Measurements from ENCODE around the gene SMIM11. TPM values are rescaled to one million over a fixed set of nuclear protein-coding genes. Genes with fewer than 3 reads are reported as not detected.

SMIM11 gene
- total and polyA plus RNA-seq, 2 of the 4 experiments (the other 2 are of a cell fraction): 3.6 to 8.8 TPM

- TF ChIP-seq BHLHE40 (IDR thresholded peaks at IDR 0.05; ENCODE audit: low read depth, low read length): no peak
Observed at GRCh38 chr21:34333121-34333739, 42.1 kb upstream of the SMIM11 start (continued).

GRCh38 chr21:34335316-34335715, 40.0 kb upstream of the SMIM11 start:
- H3K4me2 ChIP-seq (ENCODE audit: low read depth, low read length): no peak overlapping the region
- DNase-seq (no peak), ATAC-seq (ENCODE audit: low read depth) (no peak)
- no peak overlapping the region for H2AK9ac ChIP-seq (replicated peaks; ENCODE audit: low read depth, low read length, poor library complexity)
- H2BK5ac ChIP-seq (ENCODE audit: low read depth, low read length, poor library complexity, severe bottlenecking): peak overlapping the region; percentile 29
- no peak overlapping the region for H3K27ac ChIP-seq (ENCODE audit: insufficient read depth, low read length)
- H2AFZ ChIP-seq (replicated peaks; ENCODE audit: low read length, poor library complexity): no peak overlapping the region
- peaks cover 36% of the 10 kb centered on the region for H3K4me1 ChIP-seq (ENCODE audit: control insufficient read depth, insufficient read depth, low read length)
- no peaks in the 10 kb centered on the region for H4K20me1 ChIP-seq (ENCODE audit: insufficient read depth, low read length)
- peak overlapping the region; percentile 13; the same call in 1 of the 2 replicates for H3K14ac ChIP-seq (replicated peaks; ENCODE audit: low read depth, low read length)
- H3K18ac ChIP-seq (ENCODE audit: low read depth, low read length): peak overlapping the region; percentile 66; the same call in 1 of the 2 replicates
- H3K79me1 ChIP-seq (ENCODE audit: low read depth in 1 of 2, low read length in 2 of 2): no peaks in the 10 kb centered on the region
- ChIA-PET POLR2A (ENCODE audit: unreplicated experiment) (no interaction called here), CTCF (no interaction called here)
- peak overlapping the region; percentile 77 for H3K4ac ChIP-seq (ENCODE audit: low read depth, low read length)
- intact Hi-C loops (cut with micrococcal nuclease) (no loop called here), in situ Hi-C loops (cut with MboI; ENCODE audit: low sequenced_read_pairs) (no loop called here), dilution Hi-C loops (cut with HindIII; ENCODE audit: low sequenced_read_pairs, unreplicated experiment) (no loop called here)
- peak overlapping the region; percentile 45; the same call in 2 of the 3 replicates for H2BK15ac ChIP-seq (ENCODE audit: low read depth, low read length)
- no TSS peak for BruUV-seq (replicated peaks)
- peak overlapping the region; percentile 60 for H2BK120ac ChIP-seq (ENCODE audit: low read depth, low read length)
- peak overlapping the region; percentile 60; the same call in 1 of the 2 replicates for H4K91ac ChIP-seq (ENCODE audit: insufficient read depth, low read depth, low read length)
- no peaks in the 10 kb centered on the region for H3K9me3 ChIP-seq (ENCODE audit: control insufficient read depth, insufficient read depth, low read length)
- no peak overlapping the region for H3K23ac ChIP-seq (ENCODE audit: low read depth, low read length)
- H3K27me3 ChIP-seq (ENCODE audit: control insufficient read depth, insufficient read depth, low read length): no peaks in the 10 kb centered on the region; the same call in 1 of the 2 replicates
- peak overlapping the region; percentile 76; the same call in 1 of the 2 replicates for H2AK5ac ChIP-seq (ENCODE audit: low read depth, low read length)
- H3K9me1 ChIP-seq (ENCODE audit: insufficient read depth, low read length): peaks cover 11% of the 10 kb centered on the region
- peak overlapping the region; percentile 53; the same call in 1 of the 2 replicates for H4K5ac ChIP-seq (ENCODE audit: low read depth, low read length)
- H2BK20ac ChIP-seq (ENCODE audit: low read depth, low read length): peak overlapping the region; percentile 61
- H3K9ac ChIP-seq (ENCODE audit: low read depth, low read length): no peak overlapping the region
- no peaks in the 10 kb centered on the region for H3K36me3 ChIP-seq (ENCODE audit: control insufficient read depth, insufficient read depth, low read length)
- WGBS, 2 experiments (ENCODE audit: extremely low coverage in 2 of 2, insufficient read length in 1 of 2): 71% methylated on average over 2 of the region's 6 CpGs; no CpG with 5 or more reads in 1 of the 2 experiments
- H4K8ac ChIP-seq (ENCODE audit: low read depth in 2 of 2, low read length in 2 of 2): no peak overlapping the region; a peak in 2 of 4 replicates
- H3K4me3 ChIP-seq (ENCODE audit: insufficient read depth, low read depth, low read length): no peak overlapping the region
- H3K56ac ChIP-seq (ENCODE audit: extremely low read depth, insufficient read depth, low read length): no peak overlapping the region
- TF ChIP-seq ELK1 (IDR thresholded peaks at IDR 0.05; ENCODE audit: borderline replicate concordance, low read depth, low read length): no peak
- TF ChIP-seq FOS (IDR thresholded peaks at IDR 0.05; ENCODE audit: low read depth, low read length): no peak
- no peak for TF ChIP-seq POLR2A (IDR thresholded peaks at IDR 0.05; ENCODE audit: low read depth, low read length)
- TF ChIP-seq BHLHE40 (IDR thresholded peaks at IDR 0.05; ENCODE audit: low read depth, low read length): no peak
- TF ChIP-seq NFE2L2 (IDR thresholded peaks at IDR 0.05; ENCODE audit: low read depth, low read length): no peak
- TF ChIP-seq USF2 (IDR thresholded peaks at IDR 0.05; ENCODE audit: low read depth, low read length): no peak
- no peak for TF ChIP-seq CEBPB (IDR thresholded peaks at IDR 0.05; ENCODE audit: low read depth, low read length)
- TF ChIP-seq MXI1 (IDR thresholded peaks at IDR 0.05; ENCODE audit: borderline replicate concordance, low read depth, low read length): no peak
- TF ChIP-seq CHD1 (IDR thresholded peaks at IDR 0.05; ENCODE audit: low read depth, low read length): no peak
- no peak for TF ChIP-seq RFX5 (IDR thresholded peaks at IDR 0.05; ENCODE audit: low read depth, low read length)
- TF ChIP-seq MAZ (IDR thresholded peaks at IDR 0.05; ENCODE audit: borderline replicate concordance, low read depth, low read length): no peak
- no peak for TF ChIP-seq RCOR1 (IDR thresholded peaks at IDR 0.05; ENCODE audit: insufficient replicate concordance, low read length)
- TF ChIP-seq CTCF (conservative IDR thresholded peaks at IDR 0.05; ENCODE audit: low read depth, low read length): no peak

All from IMR-90 (cell line).